GM12878 (cell line): ENCODE data around the gene ZSCAN10. TPM values are rescaled to one million over a fixed set of nuclear protein-coding genes. Genes with fewer than 3 reads are reported as not detected.
A peak's percentile ranks its signal among the peaks of the same experiment; 100 is the strongest.

Experiments
- BACH1 ChIP-seq: fragments of 450-650 bp; IDR thresholded peaks from 2 replicates; pipeline ENCODE4 v1.6.1; 2017; ENCODE audit warnings: mild to moderate bottlenecking, borderline replicate concordance
- E2F4 ChIP-seq: IDR thresholded peaks from 2 replicates; pipeline ENCODE4 v1.6.1; 2012; ENCODE audit warnings: low read depth, low read length, improper control_type of control experiment
- NKRF ChIP-seq: fragments of 450-650 bp; conservative IDR thresholded peaks from 2 replicates; pipeline ENCODE4 v1.6.1; 2017; ENCODE audit warnings: mild to moderate bottlenecking, moderate library complexity
- REST ChIP-seq: IDR thresholded peaks from 2 replicates; pipeline ENCODE4 v1.6.1; 2012; ENCODE audit warnings: mild to moderate bottlenecking, low read depth, low read length
- TCF12 ChIP-seq: IDR thresholded peaks from 2 replicates; pipeline ENCODE4 v1.6.1; 2011; ENCODE audit warnings: low read depth, mild to moderate bottlenecking, low read length
- ZBTB11 ChIP-seq: fragments of 450-650 bp; formaldehyde crosslinking; IDR thresholded peaks from 2 replicates; pipeline ENCODE4 v1.5.0; 2022; ENCODE audit warnings: mild to moderate bottlenecking, missing genetic modification characterization
- polyA plus RNA-seq, 11 experiments: library from polyadenylated mRNA; depleted of rRNA in 4 of 11; unstranded in 6 of 11; stranded (reverse) in 5 of 11; fragments of >200 nt; fragmentation: Nextera tagmentation in 4 of 11; fragmentation: Illumina TruSeq in 1 of 11; extraction: Ambion mirVana in 4 of 11; extraction: Trizol in 1 of 11; gene quantifications; 1 replicate in 1 of 11; 2 replicates in 10 of 11; pipeline versions ENCODE4 v1.2.1 to v1.2.3, GENCODE V29; 2011 to 2016; ENCODE audit warnings: inconsistent platforms in 2 of 11, missing spikeins in 2 of 11, low read depth in 1 of 11
- total RNA-seq, 4 experiments: library from RNA; depleted of rRNA in 3 of 4; stranded (reverse); fragments of >200 nt in 3 of 4; fragmentation: Illumina TruSeq in 1 of 4; extraction: Trizol in 1 of 4; gene quantifications; 2 replicates each; pipeline versions ENCODE4 v1.2.1 to v1.2.3, GENCODE V29; 2013 to 2021
- TF ChIP-seq, protein P1 (sequence below): fragments of 450-650 bp; IDR thresholded peaks from 2 replicates; pipeline ENCODE4 v1.6.1; 2017; ENCODE audit warnings: mild to moderate bottlenecking
- TF ChIP-seq, protein P2 (sequence below): IDR thresholded peaks from 2 replicates; pipeline ENCODE4 v1.6.1; 2012; ENCODE audit warnings: low read length, inconsistent platforms
- TF ChIP-seq, protein P3 (sequence below): IDR thresholded peaks from 2 replicates; pipeline ENCODE4 v1.6.1; 2011; ENCODE audit warnings: mild to moderate bottlenecking, low read depth, low read length, moderate library complexity; ENCODE audit not compliant: insufficient replicate concordance

The ZSCAN10 gene
- total and polyA plus RNA-seq, 10 of the 15 experiments (the other 5 are each of a cell fraction or from before 2014, with no cell fraction given) = 0.06 to 0.33 TPM; not detected in 8

GRCh38 chr16:3129137-3130131 is 30.3 kb upstream of the ZSCAN10 start (continued):
- TF ChIP-seq ZBTB11 (CRISPR knock-in tag) (no peak), BACH1 (no peak), TCF12 (0 out of 2 replicates have a peak, but pooled peaks have one; percentile 41), E2F4 (no peak), NKRF (peak; percentile 74), REST (no peak)
- TF ChIP-seq, protein P1, sequence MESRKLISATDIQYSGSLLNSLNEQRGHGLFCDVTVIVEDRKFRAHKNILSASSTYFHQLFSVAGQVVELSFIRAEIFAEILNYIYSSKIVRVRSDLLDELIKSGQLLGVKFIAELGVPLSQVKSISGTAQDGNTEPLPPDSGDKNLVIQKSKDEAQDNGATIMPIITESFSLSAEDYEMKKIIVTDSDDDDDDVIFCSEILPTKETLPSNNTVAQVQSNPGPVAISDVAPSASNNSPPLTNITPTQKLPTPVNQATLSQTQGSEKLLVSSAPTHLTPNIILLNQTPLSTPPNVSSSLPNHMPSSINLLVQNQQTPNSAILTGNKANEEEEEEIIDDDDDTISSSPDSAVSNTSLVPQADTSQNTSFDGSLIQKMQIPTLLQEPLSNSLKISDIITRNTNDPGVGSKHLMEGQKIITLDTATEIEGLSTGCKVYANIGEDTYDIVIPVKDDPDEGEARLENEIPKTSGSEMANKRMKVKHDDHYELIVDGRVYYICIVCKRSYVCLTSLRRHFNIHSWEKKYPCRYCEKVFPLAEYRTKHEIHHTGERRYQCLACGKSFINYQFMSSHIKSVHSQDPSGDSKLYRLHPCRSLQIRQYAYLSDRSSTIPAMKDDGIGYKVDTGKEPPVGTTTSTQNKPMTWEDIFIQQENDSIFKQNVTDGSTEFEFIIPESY = no peak
- TF ChIP-seq, protein P2, sequence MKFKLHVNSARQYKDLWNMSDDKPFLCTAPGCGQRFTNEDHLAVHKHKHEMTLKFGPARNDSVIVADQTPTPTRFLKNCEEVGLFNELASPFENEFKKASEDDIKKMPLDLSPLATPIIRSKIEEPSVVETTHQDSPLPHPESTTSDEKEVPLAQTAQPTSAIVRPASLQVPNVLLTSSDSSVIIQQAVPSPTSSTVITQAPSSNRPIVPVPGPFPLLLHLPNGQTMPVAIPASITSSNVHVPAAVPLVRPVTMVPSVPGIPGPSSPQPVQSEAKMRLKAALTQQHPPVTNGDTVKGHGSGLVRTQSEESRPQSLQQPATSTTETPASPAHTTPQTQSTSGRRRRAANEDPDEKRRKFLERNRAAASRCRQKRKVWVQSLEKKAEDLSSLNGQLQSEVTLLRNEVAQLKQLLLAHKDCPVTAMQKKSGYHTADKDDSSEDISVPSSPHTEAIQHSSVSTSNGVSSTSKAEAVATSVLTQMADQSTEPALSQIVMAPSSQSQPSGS = no peak
- TF ChIP-seq, protein P3, sequence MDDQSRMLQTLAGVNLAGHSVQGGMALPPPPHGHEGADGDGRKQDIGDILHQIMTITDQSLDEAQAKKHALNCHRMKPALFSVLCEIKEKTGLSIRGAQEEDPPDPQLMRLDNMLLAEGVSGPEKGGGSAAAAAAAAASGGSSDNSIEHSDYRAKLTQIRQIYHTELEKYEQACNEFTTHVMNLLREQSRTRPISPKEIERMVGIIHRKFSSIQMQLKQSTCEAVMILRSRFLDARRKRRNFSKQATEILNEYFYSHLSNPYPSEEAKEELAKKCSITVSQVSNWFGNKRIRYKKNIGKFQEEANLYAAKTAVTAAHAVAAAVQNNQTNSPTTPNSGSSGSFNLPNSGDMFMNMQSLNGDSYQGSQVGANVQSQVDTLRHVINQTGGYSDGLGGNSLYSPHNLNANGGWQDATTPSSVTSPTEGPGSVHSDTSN = no peak
